Thymus (tissue), 11 donors: ENCODE data around the gene SUMF1. TPM values are rescaled to one million over a fixed set of nuclear protein-coding genes. Genes with fewer than 3 reads are reported as not detected.
"Not testable (repeated sequence)": the region's sequence is repeated elsewhere in the genome, so short reads cannot be mapped to it uniquely, and the experiment has no call there.

ENCODE experiments used
- DNase-seq, 9 donors: peaks; one replicate each; pipeline ENCODE4 v3.0.0-alpha.2; 2013; ENCODE audit warnings: low spot score in 9 of 9, low read depth in 6 of 9, missing footprints in 1 of 9
- H3K27ac ChIP-seq, 2 donors: one replicate each; pipeline ENCODE4 v1.5.1; 2013; ENCODE audit warnings: control low read depth in 1 of 2, low read depth in 1 of 2, low read length in 1 of 2, mild to moderate bottlenecking in 1 of 2, moderate library complexity in 1 of 2
- H3K27me3 ChIP-seq, 2 donors: one replicate each; pipeline ENCODE4 v1.5.1; 2013; ENCODE audit warnings: low read length in 1 of 2; ENCODE audit not compliant: control insufficient read depth in 2 of 2, insufficient read depth in 1 of 2
- H3K36me3 ChIP-seq, 2 donors: one replicate each; pipeline ENCODE4 v1.5.1; 2013; ENCODE audit warnings: low read length in 1 of 2, mild to moderate bottlenecking in 1 of 2, moderate library complexity in 1 of 2; ENCODE audit not compliant: control insufficient read depth in 2 of 2, insufficient read depth in 2 of 2
- H3K4me1 ChIP-seq, 2 donors: one replicate each; pipeline ENCODE4 v1.5.1; 2013; ENCODE audit warnings: low read length in 2 of 2; ENCODE audit not compliant: control insufficient read depth in 2 of 2, insufficient read depth in 2 of 2
- H3K4me3 ChIP-seq, 2 donors: one replicate each; pipeline ENCODE4 v1.5.1; 2013; ENCODE audit warnings: low read length in 2 of 2, control low read depth in 1 of 2, mild to moderate bottlenecking in 1 of 2
- H3K9me3 ChIP-seq, 2 donors: one replicate each; pipeline ENCODE4 v1.5.1; 2013; ENCODE audit warnings: low read length in 1 of 2, mild to moderate bottlenecking in 1 of 2; ENCODE audit not compliant: control insufficient read depth in 2 of 2, insufficient read depth in 1 of 2
- WGBS: extraction: QIAGEN DNeasy Blood & Tissue Kit; methylation state at CpG from one replicate; pipeline ENCODE4 v1.1.7; 2013; 5-methylcytosine and 5-hydroxymethylcytosine counted together
- polyA plus RNA-seq: library from polyadenylated mRNA; stranded (reverse); fragments of 200-250 nt; gene quantifications from one replicate; pipeline ENCODE4 v1.2.3, GENCODE V29; 2013
- total RNA-seq: library from RNA; stranded (reverse); fragments of 120-200 nt; gene quantifications from one replicate; pipeline ENCODE4 v1.2.4, GENCODE V29; 2013
- donor health status: healthy.

Gene SUMF1
- total and polyA plus RNA-seq, 2 donors, result 14.1 to 18.6 TPM

DNA sequence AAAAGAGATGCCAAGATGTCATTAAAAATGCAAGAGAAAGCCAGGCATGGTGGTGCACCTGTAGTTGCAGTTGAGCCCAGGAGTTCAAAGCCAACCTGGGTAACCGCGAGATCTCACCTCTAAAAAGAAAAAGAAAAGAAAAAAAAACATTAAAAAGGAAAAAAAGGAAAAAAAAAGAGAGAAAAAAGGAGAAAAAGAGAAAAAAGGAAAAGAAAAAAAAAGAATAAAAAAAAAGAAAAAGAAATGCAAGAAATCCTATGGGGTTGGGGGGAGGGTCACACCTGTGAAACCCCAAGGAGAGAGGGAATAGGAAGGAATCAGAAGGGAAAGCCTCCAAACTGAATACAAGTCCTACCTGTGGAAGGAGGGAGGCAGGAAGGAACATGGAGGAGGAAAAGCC, 5.2 kb upstream of the SUMF1 start:
- H3K36me3 ChIP-seq, result no peaks in the 10 kb centered on the region
- H3K9me3 ChIP-seq, result no peaks in the 10 kb centered on the region
- H3K4me1 ChIP-seq, result peaks cover 0 to 4% of the 10 kb centered on the region in 2 donors
- WGBS, result 90% methylated on average over 2 of the region's 2 CpGs
- peaks cover 0 to 3% of the 10 kb centered on the region in 2 donors for H3K27me3 ChIP-seq
- no peak overlapping the region for H3K27ac ChIP-seq
- H3K4me3 ChIP-seq, result no peak overlapping the region
- no peak for DNase-seq

DNA sequence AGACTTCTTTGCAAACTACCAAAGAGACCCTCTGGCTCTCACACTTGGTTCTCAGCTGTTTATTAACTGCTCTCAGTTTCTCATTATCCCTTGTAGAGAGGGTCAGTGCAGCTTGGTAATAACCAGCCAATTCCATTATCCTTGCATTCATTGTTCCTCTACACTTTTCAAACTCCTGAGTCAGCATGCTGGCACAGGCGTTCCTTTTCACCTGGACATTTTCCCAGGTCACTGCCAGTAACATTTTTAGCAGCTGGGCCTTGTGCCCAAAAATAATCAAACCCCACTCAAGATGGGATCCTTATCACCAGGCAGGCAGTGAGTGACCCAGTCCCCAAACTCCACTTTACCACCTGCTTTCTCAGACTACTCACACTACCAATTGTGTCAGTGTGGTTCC, 4.8 kb upstream of the SUMF1 start:
- 96% methylated on average over 1 of the region's 1 CpG for WGBS
- H3K27ac ChIP-seq, result no peak overlapping the region
- peaks cover 0 to 5% of the 10 kb centered on the region in 2 donors for H3K4me1 ChIP-seq
- H3K36me3 ChIP-seq, result no peaks in the 10 kb centered on the region
- H3K27me3 ChIP-seq, result peaks cover 0 to 3% of the 10 kb centered on the region in 2 donors
- H3K9me3 ChIP-seq, result no peaks in the 10 kb centered on the region
- no peak for DNase-seq
- no peak overlapping the region for H3K4me3 ChIP-seq

DNA sequence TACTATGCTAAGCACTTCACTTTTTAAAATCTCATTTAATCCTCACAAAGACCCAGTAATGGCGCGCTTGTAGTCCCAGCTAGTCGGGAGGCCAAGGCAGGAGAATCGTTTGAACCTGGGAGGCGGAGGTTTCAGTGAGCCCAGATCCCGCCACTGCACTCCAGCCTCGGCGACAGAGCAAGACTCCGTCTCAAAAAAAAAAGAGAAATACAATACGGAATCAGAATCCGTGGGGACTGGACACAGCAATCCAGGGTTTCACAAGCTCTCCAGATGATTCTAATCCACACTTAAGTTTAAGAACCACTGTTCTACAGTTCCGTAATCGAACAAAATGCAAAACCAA, 426 bp upstream of the SUMF1 start:
- Histone ChIP-seq H3K9me3 (no peaks in the 10 kb centered on the region), H3K4me3 (peak overlapping the region; percentile 80 to 99), H3K27ac (peak overlapping the region in 1 of 2 donors; percentile 68), H3K4me1 (peaks cover 5 to 12% of the 10 kb centered on the region in 2 donors), H3K27me3 (no peaks in the 10 kb centered on the region), H3K36me3 (no peaks in the 10 kb centered on the region)
- DNase-seq, result no peak
- WGBS, result 81% methylated on average over 13 of the region's 13 CpGs

DNA sequence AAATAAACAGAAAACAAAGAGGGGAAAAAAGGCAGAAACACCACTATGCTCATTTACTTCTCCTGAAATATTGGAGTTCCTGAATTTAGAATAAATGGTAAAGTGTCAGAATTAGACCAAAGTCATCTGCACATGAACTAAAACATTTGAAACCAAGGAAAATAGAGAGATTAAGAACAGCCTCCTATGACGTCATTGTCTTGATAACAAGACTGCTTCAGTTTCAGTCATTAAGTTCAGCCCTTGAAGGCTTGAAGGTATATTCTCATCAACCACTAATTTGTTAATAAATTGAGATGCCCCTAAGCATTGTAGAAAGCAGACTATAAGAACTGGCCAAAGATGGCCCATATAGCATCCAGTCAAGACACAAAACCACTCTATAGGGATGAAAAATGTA, 2.5 kb downstream of the SUMF1 start:
- no peaks in the 10 kb centered on the region for H3K9me3 ChIP-seq
- no peak overlapping the region for H3K4me3 ChIP-seq
- no peak overlapping the region for H3K27ac ChIP-seq
- no peaks in the 10 kb centered on the region for H3K36me3 ChIP-seq
- no peak for DNase-seq
- H3K27me3 ChIP-seq, result no peaks in the 10 kb centered on the region
- peaks cover 5 to 12% of the 10 kb centered on the region in 2 donors for H3K4me1 ChIP-seq
- WGBS, result 97% methylated on average over 1 of the region's 1 CpG

DNA sequence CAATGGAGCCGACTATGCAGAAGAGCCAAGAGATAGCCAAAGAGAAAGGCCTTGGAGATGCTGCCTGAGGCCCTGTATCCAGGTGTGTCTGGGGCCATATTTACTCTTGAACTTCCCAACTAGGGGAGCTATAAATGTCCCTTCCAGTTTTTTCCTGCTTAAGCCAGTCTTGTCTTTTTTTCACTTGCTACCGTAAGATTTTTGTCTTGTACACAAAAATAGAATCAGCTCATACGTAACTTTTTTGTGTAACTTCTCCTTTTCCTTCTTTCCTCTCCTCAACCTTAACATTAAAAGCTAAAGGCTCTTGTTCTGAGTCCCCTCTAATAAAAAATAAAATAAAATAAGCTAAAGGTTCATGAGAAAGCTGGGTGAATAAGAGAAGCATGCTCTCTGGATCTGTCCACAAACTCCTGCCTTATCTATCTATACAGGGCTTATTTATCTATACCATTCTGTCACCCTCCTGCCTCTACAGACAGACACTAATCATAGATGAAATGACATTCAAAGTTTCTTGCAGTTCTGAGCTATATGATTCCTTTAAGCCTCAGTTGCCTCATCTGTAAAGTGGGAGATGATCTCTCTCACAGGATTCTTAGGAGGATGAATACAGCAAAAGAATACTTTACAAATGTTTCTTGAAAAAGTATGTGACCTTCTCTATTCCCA, 4.6 kb downstream of the SUMF1 start:
- Histone ChIP-seq H3K9me3 (no peaks in the 10 kb centered on the region), H3K36me3 (no peaks in the 10 kb centered on the region), H3K27me3 (no peaks in the 10 kb centered on the region), H3K4me3 (no peak overlapping the region), H3K27ac (no peak overlapping the region), H3K4me1 (peaks cover 5 to 11% of the 10 kb centered on the region in 2 donors)
- 85% methylated on average over 3 of the region's 3 CpGs for WGBS
- DNase-seq, result no peak

DNA sequence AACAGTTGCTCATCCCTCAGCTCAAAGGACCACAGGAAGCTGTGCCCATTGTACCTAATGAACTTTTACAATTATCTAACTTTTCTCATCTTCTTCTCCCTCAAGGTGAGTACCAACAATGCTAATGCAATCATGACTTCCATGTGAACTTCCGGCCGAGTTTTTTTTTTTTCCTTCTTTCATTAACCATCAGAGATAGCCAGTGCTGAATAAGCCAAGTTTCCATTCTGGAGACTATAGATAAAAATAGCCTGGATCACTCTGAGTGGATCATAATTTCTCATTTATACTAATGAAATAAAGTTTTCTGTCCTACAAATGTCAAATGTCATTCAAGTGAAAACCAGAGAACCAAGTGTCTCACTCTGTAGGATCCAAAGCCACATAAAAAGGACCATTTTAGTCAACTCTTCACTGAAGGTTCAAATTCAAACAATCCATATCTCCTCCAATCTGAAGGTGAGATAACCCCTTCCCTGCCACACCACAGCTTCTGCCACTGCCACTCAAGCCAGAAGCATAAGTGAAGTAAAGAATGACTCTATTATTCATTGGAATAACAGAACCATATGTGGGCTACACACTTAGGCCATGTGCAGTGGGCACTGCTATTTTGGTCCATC, 5.5 kb downstream of the SUMF1 start:
- WGBS, result 96% methylated on average over 2 of the region's 2 CpGs
- Histone ChIP-seq H3K27ac (no peak overlapping the region), H3K27me3 (no peaks in the 10 kb centered on the region)

DNA sequence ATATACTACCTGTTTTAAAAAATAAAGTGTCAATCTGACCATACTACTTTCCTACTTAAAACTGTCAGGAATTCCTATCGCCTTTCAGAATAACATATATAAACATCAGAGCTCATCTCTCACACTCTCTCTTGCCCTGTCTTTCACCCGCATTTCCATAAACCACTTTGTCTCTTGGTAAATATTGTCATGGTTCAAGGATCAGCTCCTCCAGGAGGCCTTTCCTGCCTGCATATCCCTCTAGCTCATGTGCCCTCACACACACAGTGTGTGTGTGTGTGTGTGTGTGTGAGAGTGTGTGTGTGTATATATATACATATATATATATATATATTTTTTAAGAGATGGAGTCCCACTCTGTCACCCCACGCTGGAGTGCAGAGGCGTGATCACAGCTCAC, 6.7 kb downstream of the SUMF1 start:
- no peaks in the 10 kb centered on the region for H3K9me3 ChIP-seq
- DNase-seq, result no peak
- 98% methylated on average over 4 of the region's 4 CpGs for WGBS
- no peak overlapping the region for H3K27ac ChIP-seq
- H3K4me1 ChIP-seq, result no peaks in the 10 kb centered on the region
- no peak overlapping the region for H3K4me3 ChIP-seq
- no peaks in the 10 kb centered on the region for H3K36me3 ChIP-seq
- H3K27me3 ChIP-seq, result no peaks in the 10 kb centered on the region

More for the DNA sequence above, 5.5 kb downstream of the SUMF1 start:
- Histone ChIP-seq H3K4me1 (peaks cover 4 to 5% of the 10 kb centered on the region in 2 donors), H3K36me3 (no peaks in the 10 kb centered on the region), H3K9me3 (no peaks in the 10 kb centered on the region), H3K4me3 (no peak overlapping the region)
- DNase-seq, result no peak

DNA sequence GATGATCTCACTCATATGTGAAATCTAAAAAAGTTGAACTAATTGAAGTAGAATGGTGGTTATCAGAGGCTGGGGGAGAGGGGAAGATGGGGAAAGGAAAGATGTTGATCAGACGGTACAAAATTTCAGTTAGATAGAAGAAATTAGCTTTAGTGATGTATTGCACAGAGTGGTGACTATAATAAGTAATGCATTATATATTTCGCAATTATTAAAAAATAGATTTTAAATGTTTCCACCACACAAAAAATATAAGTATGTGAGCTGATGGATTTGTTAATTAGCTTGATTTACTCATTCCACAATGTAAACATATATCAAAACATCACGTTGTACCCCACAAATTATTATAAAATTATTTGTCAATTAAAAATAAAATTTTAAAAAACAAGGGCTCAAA, 8.1 kb downstream of the SUMF1 start:
- no peaks in the 10 kb centered on the region for H3K27me3 ChIP-seq
- H3K36me3 ChIP-seq, result no peaks in the 10 kb centered on the region
- H3K4me1 ChIP-seq, result no peaks in the 10 kb centered on the region
- no peaks in the 10 kb centered on the region for H3K9me3 ChIP-seq
- WGBS, result 98% methylated on average over 3 of the region's 3 CpGs
- H3K4me3 ChIP-seq, result no peak overlapping the region
- DNase-seq, result no peak
- no peak overlapping the region for H3K27ac ChIP-seq

DNA sequence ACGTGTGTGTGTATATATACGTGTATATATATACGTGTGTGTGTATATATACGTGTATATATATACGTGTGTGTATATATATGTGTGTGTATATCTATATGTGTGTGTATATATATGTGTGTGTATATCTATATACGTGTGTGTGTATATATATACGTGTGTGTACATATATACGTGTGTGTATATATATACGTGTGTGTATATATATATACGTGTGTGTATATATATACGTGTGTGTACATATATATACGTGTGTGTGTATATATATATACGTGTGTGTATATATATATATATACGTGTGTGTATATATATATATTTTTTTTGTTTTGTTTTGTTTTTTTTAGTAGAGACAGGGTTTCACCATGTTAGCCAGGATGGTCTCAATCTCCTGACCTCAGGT, 10.3 kb downstream of the SUMF1 start:
- not testable (repeated sequence) for H3K4me1 ChIP-seq, DNase-seq, H3K27ac ChIP-seq, H3K36me3 ChIP-seq, H3K9me3 ChIP-seq, H3K4me3 ChIP-seq, H3K27me3 ChIP-seq
- 97% methylated on average over 14 of the region's 14 CpGs for WGBS
